Lower leg skin (tissue), 3 donors: ENCODE results near the gene EIF4EBP3.

Experiments
- CTCF ChIP-seq, 3 donors: fragments of 450-650 bp; IDR thresholded peaks; one replicate each; pipeline ENCODE4 v1.5.1; 2016; ENCODE audit warnings: antibody characterized with exemption in 3 of 3, mild to moderate bottlenecking in 3 of 3, moderate library complexity in 2 of 3
- POLR2A ChIP-seq, 2 donors: fragments of 450-650 bp; IDR thresholded peaks; one replicate each; pipeline ENCODE4 v1.6.1; 2016 to 2017; ENCODE audit warnings: antibody characterized with exemption in 2 of 2, mild to moderate bottlenecking in 1 of 2, moderate library complexity in 1 of 2

DNA sequence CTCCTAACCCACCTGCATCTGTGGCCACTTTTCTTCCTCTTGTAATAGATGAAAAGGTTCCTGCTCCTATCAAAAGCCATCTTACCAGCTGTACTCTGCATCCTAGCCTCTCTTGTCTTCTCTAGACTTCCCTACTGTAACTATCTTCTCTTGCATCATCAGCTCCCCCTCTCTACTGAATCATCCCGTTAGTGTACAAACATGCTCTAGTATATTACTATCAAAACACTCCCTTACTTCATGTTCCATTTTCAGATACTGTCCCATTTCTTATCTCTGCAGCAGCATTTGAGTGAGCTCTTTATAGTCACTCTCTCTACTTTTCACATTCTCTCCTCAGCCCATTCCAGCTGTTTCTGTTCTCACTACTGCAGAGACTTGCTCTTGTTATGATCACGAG is 7.0 kb downstream of the EIF4EBP3 start:
- TF ChIP-seq CTCF (IDR thresholded peaks at IDR 0.05): no peak
- TF ChIP-seq POLR2A (IDR thresholded peaks at IDR 0.05): no peak
